Breast epithelium (tissue), 3 donors: ENCODE data around the gene MAGEA12.
"Not testable (repeated sequence)": the region's sequence is repeated elsewhere in the genome, so short reads cannot be mapped to it uniquely, and the experiment has no call there.

ENCODE experiments used
- CTCF ChIP-seq, 3 donors: fragments of 450-650 bp; IDR thresholded peaks; one replicate each; pipeline ENCODE4 v1.5.1; 2016 to 2017; ENCODE audit warnings: antibody characterized with exemption in 3 of 3, mild to moderate bottlenecking in 3 of 3, moderate library complexity in 3 of 3
- POLR2A ChIP-seq: fragments of 450-650 bp; IDR thresholded peaks from one replicate; pipeline ENCODE4 v1.6.1; 2016; ENCODE audit warnings: antibody characterized with exemption, mild to moderate bottlenecking, moderate library complexity
- POLR2AphosphoS5 ChIP-seq, 3 donors: sonication (generic); formaldehyde crosslinking; IDR thresholded peaks; one replicate each; pipeline ENCODE4 v1.6.1; 2017; ENCODE audit warnings: antibody characterized with exemption in 3 of 3

GRCh38 chrX:152769549-152770289 is 36.2 kb downstream of the MAGEA12 start, which contains the start of gene MAGEA6:
- not testable (repeated sequence) for TF ChIP-seq CTCF (IDR thresholded peaks at IDR 0.05); POLR2AphosphoS5 (IDR thresholded peaks at IDR 0.05); POLR2A
